NOMO-1 treated with DMSO at 0.1 percent for 48 hours (cell line): Measurements from ENCODE around the gene SPTLC1.
"Not testable (repeated sequence)": the region's sequence is repeated elsewhere in the genome, so short reads cannot be mapped to it uniquely, and the experiment has no call there.

Experiments
- DNase-seq: peaks from one replicate; lab custom pipeline; 2025; ENCODE audit not compliant: unreplicated experiment; lab: John Stamatoyannopoulos, UW

Gene SPTLC1

DNA sequence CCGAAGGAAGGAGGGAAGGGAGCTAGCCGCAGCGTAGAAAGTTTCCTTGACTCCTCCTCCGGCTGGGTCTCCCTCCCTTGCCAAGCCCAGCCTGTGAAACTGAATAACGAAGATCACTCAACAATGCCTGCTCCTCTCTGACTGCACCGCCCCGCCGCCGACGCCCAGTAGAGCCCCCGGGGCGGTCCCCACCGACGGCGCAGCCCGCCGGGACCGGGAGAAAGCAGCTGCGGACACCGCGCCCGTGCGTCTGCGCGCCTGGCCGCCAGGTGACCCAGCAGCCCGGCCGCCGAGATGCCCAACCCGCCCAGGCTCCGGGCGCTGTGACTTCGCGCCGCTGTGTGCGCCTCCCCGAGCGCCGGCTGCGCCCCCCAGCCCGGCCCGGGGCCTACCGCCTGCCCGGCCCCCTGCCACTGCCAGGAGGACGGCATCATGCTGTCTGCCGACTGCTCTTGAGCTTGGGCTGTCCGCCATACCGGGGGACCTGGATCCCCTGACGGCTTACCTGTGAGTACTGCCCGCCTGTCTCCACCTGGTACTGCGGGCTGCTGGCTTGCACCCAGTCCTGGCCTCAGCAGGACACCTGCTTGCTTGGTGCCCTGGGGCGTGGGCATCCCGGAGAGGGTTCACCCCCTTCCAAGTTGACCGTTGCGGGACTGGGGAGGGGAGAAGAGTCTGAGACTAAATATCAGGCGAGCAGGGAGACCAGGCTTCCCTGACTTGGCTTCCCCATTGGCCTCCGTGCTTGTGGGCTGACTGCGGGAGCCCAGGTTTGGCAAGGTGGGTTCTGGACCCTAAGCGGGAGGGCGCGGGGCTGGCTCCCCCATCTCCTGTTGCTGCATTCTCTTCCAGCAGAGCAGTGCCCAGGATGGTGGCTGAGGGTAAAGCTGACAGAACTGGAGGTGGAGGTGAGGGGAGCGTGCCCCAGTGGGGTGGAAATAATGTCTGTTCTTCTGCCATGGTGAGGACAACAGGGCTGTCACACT lies 26.2 kb upstream of the SPTLC1 start:
- DNase-seq, result no peak

DNA sequence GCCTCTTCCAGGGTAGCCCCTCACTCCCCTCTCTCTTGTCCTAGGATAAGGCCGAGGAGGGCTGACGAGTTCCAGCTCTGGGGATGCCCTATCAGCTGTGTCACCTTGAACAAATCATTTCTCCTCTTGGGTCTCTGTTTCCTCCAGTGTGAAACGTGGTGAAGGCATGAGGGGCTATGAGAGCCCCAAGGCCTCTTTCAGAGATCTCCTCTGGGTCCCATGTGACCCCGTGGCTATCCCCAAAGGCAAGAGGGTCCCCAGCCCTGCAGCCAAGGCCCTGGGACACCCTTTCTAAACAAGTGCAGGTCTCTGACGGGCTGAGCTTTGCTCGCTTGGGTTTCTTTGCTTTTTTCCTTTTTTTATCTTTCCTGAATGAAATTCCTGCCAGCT lies 25.5 kb upstream of the SPTLC1 start:
- DNase-seq, result no peak

DNA sequence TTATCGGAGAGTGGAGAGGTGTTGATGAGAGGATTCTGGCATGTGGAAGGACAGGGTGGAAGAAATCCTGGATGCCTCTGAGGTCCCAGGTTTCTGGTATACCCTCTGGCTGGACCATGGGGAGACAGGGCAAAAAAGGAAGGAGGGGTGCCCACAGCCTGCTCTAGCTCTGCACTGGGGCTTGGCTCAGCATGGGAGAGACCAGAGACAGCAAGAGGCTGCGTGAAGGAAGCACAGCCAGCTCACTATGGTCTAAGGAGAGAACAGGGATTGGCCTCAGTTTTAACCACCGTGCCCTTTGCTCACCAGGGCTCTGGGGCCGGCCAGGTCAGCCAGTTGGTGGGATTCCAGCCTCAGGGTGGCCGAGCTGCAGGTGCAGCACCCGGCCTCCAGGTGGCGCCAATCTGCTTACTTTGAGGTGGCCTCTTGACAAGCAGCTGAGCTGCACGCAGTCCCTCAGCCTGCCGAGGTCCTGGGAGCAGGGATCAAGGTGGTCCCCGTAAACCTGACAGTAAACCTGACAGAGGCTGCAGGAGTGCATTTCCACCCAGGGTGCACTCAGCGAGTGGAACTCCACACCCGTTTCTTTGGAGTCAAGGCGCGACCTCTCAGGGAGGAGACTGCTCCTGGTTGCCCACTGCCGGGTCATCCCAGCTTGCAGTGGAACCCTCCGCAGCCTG lies 25.0 kb upstream of the SPTLC1 start:
- peak; percentile 58 for DNase-seq

DNA sequence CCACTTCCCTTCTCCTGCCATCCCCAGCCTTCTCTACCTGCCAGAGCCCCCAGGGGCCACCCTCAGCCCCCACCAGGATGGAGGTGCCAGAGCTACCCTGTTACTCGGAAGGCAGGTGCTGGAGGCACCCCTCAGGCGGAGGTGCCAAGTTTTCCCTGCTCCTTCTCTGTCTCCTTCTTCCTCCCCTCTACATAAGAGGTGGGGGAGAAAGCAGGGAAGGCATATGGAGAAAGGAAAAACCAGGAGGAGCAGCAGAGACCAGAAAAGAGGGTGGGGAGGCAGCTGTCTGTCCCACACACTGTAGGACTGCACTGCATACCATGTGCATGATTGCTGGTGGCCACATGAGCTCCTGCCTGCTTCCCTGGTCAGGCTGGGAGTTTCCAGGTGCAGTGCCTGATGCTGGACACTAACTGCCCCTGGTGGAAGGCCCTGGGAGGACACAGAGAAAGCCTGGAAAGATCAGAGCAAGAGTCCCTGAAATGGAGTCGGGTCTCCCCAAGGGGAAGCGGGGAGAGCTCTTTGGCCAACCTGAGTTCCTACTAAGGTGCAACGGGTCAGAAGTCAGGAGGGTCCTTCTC lies 23.8 kb upstream of the SPTLC1 start:
- DNase-seq, result not testable (repeated sequence)

DNA sequence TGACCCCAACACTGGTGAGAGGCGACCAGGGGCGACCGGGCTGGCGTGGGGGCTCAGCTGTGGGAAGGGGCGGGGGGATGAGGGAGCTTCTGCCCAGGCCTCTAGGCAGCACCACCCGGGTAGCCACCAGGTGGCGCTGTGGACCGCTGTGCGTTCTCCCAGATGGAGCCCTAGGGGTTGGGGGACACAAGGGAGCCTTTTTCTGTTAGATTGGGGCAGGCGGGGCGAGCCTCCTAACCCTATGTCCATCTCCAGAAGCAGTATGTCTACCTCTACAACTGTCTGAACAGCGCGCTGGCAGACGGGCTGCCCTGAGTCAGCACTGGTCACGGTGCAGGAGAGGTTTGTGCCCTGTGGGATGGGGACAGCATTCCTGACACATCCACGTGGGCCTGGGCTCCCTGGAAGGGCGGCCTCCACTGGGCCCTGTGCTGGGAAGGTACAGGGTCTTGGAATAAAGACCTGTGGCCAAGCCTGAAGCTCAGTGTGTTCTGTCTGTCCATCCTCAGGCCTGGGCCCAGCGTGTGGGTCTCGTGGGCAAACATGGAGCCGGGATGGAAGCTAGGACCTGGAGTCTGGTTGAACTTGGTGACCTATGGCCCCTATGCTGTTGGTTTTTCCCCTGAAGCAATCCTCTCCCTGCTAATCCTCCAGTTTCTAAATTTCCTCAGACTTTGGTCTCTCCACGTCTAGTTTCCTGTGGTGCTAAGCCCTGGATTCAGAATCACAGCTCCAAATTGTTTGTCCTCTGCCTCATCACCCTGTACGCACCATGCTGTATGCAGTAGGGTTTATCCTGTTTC lies 23.1 kb upstream of the SPTLC1 start:
- peak; percentile 10 for DNase-seq

DNA sequence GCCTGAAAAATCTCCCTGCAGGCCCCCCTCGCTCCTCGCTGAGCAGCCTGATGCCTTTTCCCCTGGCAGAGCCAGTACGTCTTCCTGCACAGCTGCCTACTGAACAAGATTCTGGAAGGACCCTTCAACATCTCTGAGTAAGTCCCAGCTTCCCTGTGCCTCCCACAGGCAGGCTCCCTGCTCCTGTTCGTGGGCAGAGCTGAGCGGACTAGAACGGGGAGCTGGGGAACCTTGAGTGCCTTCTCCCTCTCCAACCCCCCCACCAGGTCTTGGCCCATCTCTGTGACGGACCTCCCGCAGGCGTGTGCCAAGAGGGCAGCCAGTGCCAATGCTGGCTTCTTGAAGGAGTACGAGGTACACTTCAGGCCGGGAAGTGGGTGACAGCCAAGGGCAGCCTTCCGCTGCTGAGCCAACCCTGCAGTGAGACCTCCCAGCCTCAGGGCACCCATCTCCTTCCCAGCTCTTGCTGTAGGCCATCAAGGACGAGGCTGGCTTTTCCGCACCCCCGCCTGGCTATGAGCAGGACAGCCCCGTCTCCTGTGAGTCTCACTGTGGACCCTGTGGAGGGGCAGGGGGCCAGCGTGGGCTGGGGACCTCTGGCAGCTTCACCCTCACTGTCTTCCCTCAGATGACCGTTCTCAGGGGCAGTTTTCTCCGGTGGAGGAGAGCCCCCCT lies 21.1 kb upstream of the SPTLC1 start:
- DNase-seq, result no peak

DNA sequence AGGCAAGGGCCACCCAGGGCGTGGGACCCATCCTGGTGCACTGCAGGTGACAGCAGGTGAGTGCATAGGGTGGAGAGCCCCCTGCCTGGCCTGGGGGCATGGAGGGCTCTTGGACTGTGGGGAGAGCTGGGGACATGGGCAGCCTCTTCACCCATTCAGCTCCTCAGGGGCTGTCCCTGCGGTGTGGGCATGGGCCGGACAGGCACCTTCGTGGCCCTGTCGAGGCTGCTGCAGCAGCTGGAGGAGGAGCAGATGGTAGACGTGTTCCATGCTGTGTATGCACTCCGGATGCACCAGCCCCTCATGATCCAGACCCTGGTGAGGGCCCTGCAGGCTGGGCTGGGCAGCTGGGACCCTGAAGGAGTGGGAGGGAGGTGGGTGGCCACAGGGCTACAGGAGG lies 20.4 kb upstream of the SPTLC1 start:
- DNase-seq, result no peak

DNA sequence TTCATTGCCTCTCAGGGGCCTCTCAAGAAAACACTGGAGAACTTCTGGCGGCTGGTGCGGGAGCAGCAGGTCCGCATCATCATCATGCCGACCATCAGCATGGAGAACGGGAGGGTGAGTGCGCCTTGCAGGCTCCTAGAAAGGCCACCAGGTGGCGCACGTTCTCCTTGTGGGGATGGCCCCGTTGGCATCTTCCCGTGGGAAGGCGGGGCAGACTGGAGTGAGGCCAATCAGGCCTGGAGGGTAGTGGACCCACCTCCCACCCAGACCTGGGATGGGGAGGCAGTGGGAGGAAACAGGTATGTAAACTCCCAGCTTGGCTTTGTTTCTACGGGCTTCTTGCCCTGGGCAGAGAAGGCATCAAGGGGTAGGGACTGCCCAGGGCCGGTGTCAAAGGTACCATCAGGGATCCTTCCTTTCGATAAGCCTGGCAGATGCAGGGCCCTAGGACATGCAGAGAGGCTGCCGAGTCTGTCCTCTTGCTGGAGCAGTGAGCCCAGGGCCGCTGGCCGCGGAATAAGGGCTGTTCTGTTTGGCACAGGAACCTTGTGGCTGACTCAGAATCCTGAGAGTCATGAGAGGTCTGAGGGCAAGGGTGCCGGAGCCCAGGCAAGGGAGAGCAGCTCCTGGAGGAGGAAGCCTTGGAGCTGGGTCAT lies 18.9 kb upstream of the SPTLC1 start:
- DNase-seq, result peak; percentile 31

DNA sequence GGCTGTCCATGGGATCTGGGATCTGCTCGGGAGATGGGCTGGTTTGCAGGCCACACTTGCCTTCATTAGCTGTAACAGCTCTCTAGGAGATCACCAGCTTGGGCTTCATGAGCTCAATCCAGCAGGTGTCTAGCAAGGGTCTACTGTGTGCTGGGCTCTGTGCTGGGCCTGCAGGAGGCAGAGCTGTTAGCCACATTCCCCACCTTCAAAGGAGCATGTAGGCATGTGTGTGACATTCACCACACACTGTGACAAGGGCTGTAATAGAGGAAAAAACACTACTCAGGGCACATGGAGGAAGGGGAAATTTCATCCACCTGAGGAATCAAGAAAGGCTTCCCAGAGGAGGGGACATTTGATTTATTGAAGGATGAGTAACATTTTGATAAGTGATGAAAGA lies 17.7 kb upstream of the SPTLC1 start:
- not testable (repeated sequence) for DNase-seq

DNA sequence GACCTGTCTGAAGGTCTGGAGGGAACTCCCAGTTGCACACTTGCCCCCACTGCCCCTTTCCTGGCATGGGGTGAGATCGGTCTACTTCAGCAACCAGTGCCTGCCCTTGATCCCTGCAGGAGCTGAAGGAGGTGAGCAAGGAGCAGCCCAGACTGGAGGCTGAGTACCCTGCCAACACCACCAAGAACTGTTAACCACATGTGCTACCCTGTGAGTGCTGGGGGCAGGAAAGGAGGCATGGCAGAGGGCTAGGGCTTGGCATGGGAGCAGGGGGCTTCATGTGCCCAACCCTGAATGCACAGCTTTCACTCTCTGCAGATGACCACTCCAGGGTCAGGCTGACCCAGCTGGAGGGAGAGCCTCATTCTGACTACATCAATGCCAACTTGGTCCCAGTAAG lies 17.3 kb upstream of the SPTLC1 start:
- DNase-seq, result no peak

DNA sequence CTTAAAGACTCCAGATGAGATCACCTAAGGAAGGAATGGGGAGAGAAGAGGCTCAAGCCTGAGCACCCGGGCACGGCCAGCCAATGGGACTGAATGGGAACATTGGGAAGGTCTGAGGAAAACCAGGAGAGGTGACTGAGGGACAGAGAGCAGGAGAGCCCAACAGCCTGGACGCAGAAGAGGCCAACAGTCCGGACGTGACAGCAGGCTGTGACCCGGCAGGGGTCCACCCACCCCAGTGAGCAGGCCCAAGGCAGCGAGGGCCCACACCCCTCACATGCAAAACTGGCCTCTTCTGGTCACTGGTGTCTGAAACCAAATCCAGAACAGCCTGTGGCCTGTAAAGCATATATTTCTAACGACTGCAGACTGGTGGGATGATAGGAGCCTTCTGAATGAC lies 7.6 kb upstream of the SPTLC1 start:
- no peak for DNase-seq

DNA sequence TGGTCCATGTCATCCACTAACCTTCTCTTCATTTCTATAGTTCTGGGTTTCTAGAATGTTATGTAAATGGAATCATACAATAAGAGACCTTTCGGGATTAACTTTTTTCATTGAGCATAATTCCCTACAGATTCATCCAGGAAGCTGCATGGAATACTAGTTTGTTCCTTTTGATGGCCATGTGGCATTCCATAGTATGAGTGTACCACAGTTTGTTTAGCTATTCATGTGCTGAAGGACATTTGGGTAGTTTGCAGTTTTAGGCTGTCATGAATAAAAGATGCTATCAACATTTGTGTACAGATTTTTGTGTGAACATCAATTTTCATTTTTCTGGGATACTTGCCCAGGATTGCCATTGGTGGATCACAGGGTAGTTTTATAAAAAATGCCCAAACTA lies 6.8 kb upstream of the SPTLC1 start:
- no peak for DNase-seq

DNA sequence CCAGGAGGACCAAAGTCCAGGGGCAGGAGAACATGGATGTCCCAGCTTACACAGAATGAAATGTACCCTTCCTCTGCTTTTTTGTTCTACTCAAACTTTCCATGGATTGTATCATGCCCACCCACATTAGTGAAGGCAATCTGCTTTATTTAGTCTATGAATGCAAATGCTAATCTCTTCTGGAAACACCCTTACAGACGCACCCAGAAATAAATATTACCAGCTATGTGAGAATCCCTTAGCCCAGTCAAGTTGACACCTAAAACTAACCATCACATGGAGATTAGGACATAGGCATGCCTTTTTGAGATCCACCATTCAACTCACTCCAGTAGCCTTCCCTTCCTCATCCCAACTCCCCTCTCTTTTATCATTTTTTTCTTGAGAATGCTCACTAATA lies 6.1 kb upstream of the SPTLC1 start:
- no peak for DNase-seq

DNA sequence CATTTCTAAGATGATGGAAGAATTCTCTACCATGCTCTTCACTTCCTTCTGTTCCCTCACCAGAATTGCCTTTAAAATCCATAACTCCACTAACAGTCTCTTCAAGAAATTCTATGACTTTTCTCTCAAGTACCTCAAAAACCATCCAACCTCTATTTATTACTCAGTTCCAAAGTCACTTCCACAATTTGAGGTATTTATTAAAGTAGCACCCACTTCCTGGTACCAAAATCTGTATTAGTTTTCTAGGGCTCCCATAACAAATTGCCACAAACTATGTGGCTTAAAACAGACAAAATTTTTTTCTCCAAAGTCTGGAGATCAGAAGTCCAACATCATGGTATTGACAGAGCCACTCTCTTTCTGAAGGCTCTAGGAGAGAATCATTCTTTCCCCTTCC lies 4.9 kb upstream of the SPTLC1 start:
- DNase-seq, result no peak

DNA sequence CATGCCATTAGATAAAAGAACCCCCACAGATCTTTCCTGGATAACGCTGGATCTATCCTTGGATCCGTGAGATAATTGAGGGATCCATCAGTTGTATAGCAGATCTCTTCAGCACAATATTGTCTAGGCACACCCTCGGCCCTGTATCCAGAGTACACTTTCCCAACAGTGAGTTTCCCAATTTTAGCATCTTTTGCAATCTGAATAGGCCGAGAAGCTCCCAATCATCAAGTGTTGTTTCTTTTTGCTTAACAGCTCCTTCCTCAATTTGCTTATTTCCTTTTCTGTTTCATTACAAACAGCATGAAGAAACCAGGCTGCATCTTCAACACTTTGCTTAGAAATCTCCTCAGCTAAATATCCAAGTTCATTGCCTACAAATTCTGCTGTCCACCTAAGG lies 4.4 kb upstream of the SPTLC1 start:
- peak; percentile 9 for DNase-seq

DNA sequence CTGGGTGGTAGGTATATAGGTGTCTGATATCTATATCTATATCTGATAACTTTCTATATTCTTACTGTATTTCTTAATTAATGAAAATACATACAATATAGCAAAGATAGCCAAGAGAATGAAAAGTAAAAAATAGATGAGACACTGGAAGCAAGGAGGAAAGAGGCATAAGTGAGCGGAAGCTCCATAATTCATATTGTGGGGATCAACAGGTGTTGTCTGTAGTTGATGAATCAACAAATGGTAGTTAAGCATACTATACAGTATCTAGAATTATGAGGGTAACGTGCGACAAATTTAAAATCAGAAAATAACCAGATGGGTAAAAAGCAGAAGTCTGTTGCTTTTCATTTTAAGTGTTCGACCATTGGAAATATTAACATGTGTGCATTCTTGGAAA lies 7.1 kb downstream of the SPTLC1 start:
- DNase-seq, result no peak

DNA sequence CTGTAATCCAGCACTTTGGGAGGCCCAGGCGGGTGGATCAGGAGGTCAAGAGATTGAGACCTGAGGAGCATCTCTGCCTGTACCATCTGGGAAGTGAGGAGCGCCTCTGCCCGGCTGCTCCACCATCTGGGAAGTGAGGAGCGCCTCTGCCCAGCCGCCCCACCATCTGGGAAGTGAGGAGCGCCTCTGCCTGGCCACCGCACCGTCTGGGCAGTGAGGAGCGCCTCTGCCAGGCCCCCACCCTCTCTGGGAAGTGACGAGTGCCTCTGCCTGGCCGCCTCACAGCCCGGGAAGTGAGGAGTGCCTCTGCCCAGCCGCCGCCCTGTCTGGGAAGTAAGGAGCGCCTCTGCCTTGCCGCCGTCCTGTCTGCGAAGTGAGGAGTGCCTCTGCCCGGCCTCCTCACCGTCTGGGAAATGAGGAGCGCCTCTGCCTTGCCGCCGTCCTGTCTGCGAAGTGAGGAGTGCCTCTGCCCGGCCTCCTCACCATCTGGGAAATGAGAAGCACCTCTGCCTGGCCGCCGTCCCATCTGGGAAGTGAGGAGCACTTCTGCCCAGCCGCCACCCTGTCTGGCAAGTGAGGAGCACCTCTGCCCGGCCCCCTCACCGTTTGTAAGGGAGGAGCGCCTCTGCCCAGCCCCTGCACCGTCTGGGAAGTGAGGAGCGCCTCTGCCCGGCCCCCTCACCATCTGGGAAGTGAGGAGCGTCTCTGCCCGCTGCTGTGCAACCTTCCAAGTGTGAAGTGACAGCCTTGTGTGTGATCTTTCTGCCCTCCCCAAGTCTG lies 9.6 kb downstream of the SPTLC1 start:
- DNase-seq, result not testable (repeated sequence)

DNA sequence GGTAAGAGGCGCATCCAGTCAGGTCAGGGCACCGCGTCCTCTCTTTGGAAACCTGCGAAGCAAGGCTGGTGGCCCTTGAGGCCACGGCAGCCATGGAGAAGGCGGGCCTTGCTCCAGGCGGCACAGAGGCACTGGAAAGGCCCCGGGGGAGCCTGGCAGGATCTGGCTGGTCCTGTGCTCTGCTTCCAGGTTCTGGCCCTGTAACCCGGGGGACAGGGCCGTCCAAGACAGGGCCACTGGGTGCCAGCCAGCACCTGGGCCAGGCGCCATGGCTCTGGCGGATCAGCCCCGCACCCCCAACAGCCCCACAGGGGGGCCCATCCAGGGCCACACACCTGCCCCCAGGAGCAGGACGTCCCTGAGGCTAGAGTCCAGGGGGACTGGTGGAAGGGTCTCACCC lies 11.6 kb downstream of the SPTLC1 start:
- DNase-seq, result not testable (repeated sequence)

DNA sequence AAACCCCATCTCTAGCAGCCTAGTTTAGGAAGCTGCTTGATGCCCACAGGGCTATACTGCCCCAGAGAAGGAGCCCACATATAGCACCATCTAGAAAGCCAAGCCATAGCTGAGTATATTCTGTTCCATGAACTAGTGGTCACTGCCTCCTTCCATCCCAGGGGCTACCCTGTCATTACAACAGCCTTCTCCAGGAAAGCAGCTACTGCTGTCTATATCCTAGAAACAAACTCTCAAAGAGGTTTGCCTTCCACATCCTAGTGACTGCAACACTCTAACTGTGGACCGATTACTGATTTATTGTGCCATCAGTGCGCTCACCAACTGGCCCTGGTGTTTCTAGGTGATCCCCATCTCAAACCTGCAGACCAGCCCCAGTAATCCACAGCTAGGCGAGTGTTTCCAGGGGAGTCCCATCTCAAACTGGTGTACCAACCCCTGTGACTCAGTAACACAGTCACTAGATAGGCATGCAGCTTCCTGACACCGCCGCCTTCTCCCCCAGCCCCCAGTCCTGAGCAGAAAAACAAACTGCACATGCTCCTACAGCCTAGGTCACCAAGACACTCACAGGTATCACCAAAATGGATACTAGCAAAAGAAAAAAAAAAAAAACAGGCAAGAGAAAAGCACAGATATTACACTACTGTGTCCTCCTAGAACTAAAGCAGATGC lies 14.8 kb downstream of the SPTLC1 start:
- no peak for DNase-seq
